ENCODE results near the gene SYF2.
"Not testable (repeated sequence)": the region's sequence is repeated elsewhere in the genome, so short reads cannot be mapped to it uniquely, and the experiment has no call there.

Gene SYF2

DNA sequence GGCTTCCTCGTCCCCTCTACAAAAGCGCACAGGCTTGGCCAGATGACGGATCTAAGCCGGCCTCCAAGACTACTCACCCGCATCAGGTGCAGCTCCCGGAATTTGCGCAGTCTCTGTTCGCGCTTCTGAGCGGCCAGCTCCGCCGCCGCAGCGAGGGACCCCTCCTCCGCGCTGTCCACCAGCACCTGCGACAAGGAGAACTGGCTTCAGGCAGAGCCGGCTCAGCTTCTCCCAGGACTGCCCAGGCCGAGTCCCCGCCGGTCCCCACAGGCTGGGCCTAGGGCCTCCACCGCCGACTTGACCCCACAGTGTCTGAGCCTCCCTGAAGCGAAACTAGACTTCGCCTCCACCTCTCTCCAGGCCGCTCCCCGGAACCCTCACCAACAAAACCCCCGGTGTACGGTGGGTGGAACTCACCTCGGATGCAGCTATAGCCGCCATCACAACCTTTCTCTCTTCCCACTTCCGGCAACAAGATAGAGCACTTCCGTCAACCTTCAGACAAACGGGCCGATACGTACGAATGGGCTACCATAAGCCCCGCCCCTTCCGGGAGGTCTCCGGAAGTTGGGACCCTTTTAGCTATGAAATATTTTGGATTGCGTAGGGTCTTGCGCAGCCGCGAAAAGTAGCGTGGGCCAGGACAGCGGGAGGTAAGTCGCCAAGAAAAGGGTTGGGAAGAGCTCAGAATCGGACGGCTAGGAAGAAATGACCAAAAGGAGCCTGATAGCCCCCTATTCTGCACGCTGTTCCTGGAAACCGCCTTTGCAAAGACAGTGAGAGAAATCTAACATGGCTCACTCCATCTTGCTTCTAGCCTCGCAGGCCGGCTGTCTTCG lies at the start of gene SYF2:
Gene SYF2 (minus strand): TSS at position 476 of the 839 bp plus-strand sequence. CDS start 35 bp downstream, at position 441.
- DNase-seq = peak; percentile 75

DNA sequence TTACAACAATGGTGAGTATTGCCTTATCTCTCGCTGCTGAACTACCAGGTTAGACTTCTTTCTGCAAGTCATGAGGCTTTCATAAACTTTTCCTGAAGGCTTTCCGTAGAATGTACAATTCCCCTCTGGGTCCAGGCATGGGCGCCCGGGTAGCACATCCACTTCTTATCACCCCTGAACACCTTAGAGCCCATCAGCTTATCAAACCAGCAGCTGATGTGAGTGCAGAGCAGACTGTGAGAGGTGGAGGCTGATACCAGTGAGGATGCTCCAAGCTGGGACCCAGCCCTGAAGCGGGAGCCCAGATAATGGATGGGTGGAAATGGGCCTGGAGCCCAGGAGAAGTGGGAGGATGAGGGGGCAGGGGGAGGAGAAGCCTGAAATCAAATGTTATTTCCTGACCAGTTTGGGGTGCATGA lies 47.4 kb upstream of the SYF2 start:
- DNase-seq = not testable (repeated sequence)

DNA sequence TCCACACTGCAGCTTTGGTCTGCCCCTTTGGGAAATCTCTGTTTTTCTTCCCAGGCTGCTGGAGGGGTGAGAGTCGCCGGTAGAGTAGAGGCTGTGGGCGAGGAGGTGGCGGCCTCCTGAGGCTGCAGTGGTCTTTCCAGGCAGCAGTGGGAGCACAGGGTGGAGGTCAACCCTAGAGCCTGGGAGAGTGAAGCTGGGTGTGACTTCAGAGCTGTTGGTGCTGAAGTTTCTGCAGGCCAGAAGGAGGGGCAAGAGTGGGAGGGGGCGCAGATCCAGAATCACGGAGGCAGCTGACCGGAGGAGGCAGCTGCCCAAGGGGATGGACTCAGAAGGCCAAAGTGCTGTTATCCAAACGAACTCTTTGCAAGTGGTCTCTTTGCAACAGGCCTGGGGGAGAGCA lies 46.5 kb upstream of the SYF2 start:
- not testable (repeated sequence) for DNase-seq

DNA sequence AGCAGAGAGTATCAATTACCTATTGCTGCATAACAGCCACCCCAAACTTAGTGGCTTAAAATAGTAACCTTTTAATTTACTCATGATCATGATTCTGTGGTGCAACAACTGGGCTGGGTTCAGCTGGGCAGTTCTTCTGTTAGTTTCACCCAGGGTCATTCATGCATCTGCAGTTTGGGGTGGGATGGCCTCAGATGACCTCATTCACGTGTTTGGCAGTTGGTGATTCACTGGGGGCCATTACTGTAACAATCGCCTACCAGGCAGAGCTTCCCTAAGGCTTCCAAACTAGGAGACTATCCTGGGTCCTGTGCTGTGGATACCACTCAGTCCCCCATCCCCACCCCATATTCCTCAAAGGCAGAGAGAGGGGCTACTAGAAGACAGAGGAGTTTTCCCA lies 46.1 kb upstream of the SYF2 start:
- not testable (repeated sequence) for DNase-seq

DNA sequence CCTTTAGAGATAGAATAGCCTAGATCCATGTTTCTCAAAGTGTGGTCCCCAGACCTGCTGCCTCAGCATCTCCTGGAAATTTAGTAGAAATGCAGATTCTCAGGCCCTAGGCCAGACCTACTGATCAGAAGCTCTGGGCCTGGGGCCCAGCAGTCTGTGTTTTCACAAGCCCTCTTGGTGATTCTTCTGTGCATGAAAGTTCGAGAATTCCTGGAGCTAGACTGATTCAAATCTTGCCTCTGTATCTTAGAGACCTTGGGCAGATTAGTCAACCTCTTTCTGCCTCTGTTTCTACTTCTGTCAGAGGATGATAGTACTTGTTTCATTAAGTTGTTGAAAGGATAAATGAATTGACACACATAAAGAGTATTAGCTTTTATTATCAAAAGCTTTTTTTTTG lies 45.0 kb upstream of the SYF2 start:
- not testable (repeated sequence) for DNase-seq

DNA sequence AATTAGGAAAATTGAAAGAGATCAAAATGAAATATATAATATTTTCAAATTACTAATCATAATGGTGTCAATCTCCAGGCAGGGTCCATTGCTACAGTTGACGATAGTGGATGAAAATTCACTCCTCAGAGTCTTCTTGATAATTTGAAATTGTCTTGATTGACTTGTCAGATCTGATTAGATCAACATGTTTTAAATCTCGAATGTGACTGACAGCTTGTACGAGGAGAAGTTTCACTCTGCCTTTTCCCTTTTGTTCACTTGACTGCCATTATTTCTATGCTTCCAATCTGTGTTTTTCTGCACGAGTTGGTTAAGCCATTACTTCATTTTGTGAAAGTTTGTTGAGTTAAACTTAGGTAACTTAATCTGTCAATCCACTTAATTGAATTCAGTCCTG lies 43.3 kb upstream of the SYF2 start:
- not testable (repeated sequence) for DNase-seq

DNA sequence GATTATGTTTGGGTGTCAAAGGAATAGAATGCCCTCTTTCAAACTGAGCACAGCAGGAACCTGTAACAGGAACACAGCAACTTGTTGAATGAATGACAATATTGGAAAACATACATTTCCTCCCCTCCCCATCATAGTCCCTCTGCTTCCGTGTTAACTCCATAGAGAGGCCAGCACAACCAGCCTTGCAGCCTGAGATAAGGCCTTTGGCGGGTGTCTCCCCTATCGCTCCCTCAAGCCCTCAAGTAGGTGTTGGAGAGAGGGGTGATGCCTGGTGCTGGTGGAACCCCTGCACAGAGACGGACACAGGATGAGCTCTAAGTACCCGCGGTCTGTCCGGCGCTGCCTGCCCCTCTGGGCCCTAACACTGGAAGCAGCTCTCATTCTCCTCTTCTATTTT lies 39.9 kb upstream of the SYF2 start, which contains the start of gene RHD:
Gene RHD (plus strand): TSS at position 272 of the 400 bp plus-strand sequence. CDS start 39 bp downstream, at position 311.
- not testable (repeated sequence) for DNase-seq

DNA sequence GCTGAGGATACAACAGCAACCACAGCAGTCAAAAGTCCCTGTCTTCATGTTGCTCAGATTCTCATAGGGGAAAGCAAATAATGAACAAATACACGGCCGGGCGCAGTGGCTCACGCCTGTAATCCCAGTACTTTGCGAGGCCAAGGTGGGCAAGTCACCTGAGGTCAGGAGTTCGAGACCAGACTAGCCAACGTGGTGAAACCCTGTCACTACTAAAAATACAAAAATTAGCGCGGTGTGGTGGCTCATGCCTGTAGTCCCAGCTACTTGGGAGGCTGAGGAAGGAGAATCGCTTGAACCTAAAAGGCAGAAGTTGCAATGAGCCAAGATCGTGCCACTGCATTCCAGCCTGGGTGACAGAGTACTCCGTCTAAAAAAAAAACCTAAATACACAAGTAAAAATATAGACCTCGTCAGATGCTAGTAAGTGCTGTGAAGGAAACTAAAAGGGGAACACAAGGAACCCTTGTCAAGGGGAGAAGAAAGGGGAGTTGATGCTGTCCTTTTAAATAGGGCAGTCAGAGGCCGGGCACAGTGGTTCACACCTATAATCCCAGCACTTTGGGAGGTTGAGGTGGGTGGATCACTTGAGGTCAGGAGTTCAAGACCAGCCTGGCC lies 36.0 kb upstream of the SYF2 start:
- DNase-seq = not testable (repeated sequence)

DNA sequence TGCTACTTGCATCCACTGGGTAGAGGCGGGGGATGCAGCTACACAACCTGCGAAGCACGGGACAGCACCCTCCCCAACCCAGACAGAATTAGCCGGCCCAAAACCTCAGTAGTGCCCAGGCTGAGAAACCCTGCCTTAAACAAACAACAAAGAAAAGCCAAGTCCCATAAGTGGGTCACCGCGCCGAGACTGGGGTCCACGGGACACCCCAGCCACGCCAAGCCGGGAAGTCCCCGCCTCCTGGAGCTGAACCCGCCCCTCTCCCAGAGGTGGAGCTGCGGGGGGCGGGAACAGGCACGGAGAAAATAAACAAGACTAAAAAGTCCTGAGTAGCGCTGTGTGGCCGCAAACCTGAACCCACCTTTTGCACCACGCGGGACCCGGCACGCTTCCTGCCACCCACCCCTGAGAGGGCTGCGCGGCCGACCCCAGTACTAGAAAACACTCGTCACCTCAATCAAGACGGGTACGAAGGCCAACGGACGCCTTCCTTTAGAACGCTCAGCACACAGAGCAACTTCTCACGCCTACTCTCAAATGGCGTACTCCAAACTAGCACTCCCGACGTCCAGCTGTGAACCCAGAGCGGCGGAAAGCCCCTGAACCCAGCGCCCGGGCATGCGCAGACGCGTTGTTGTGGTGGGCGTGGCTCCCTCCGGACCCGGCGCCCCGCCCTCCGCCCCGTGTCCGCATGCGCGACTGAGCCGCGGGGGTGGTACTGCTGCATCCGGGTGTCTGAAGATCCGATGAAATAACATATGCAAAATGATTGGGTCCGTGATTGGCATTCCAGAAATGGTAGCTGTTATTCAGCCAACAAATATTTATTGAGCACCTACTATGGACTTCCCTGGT lies 35.2 kb upstream of the SYF2 start:
- DNase-seq = peak; percentile 39

DNA sequence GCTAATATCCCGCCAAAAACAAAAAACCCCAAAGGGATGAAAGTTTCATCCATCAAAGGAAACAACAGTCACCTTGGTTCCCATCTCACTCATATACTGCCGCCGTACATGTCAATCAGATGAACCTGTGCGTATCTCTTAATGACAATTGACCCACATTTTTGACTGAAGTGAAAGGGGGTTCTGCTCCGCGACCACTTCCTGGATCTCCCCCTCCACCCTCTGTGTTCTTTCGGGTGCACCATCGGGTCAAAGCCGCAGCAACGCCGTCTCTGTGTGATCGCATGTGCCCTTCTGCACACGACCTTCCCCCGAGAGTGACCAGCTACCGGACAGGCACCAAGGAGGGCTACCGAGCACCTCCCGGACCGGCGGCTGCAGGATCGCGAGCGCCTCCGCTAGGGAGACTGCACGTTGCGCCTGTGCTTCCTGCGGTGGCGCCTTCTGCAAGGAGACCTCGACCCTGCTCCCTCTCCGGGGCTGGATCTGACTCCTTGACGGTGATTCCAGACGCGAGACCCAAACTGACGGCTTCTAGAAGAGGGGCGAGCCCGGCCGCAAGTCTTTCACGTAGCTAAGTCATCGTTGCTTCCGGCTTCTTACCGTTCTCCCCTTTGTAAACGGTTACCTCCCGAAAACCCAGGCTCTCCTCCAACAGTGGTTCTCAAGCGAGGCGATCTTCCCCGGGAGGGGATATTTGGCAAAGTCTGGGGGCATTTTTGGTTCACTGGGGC lies 34.4 kb upstream of the SYF2 start:
- not testable (repeated sequence) for DNase-seq

DNA sequence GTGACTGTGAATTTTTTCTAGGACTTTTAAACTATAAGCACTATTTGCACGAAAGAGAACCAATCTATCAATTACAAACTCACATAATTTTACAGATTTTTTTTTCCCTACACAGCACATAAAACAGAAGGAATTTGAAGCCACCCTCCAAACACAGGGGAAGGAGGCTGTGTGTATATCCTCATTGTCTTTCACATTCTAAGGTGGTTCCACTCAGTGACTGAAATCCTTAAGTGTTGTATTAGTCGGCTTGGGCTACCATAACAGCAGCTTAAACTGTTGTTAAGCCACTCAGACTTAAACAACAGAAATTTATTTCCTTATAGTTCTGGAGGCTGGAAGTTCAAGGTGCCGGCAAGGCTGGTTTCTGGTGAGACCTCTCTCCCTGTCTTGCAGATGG lies 28.0 kb upstream of the SYF2 start:
- DNase-seq = not testable (repeated sequence)

DNA sequence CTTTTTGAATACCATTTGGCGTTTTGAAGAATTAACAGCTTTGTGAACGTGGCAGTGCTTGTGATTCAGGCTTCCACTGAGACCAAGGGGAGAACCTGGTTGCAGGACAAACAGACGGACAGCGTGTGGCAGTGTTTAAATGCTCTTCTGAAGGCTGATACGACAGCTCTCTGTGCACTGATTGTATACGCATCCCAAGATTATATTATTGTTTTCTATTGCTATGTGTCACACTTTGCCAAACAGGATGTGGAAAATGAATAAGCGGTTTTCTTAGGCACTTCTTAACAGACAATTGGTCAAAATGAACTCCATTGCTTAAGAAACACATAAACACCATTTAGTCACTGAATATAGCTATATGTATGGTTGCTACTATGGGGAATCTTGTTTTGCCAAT lies 27.5 kb upstream of the SYF2 start:
- not testable (repeated sequence) for DNase-seq

DNA sequence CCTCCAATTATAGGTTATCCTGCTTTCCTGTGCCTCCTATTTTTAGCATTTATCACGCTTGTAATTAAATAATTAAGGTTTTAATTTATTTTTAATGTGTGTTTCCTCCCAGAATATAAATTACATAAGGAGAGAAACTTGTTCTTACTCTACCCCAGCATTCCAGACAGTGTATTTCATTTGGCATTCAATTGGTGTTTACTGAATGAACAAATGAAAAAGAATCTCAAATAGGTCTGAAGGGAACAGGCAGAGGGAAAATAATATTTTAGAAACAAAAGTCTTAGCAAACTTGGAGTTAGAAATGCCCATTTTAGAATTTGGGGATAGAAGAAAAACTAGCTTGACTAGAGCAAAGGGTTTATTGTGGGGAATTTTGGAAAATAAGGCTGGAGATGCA lies 24.9 kb upstream of the SYF2 start:
- no peak for DNase-seq

DNA sequence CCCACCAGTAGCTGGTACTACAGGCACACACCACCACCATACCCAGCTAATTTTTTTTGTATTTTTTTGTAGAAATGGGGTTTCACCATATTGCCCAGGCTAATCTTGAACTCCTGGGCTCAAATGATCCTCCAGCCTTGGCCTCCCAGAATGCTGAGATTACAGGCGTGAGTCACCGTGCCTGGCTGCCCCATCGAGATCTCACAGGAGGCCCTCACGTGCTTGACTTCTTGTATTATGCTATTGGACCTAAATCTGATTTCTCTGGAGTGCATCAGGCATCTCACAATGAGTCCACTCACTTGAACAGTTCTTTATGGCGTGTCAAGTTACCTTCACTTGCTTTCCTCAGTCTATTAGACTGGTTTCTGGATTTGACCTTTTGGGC lies 24.3 kb upstream of the SYF2 start:
- no peak for DNase-seq

DNA sequence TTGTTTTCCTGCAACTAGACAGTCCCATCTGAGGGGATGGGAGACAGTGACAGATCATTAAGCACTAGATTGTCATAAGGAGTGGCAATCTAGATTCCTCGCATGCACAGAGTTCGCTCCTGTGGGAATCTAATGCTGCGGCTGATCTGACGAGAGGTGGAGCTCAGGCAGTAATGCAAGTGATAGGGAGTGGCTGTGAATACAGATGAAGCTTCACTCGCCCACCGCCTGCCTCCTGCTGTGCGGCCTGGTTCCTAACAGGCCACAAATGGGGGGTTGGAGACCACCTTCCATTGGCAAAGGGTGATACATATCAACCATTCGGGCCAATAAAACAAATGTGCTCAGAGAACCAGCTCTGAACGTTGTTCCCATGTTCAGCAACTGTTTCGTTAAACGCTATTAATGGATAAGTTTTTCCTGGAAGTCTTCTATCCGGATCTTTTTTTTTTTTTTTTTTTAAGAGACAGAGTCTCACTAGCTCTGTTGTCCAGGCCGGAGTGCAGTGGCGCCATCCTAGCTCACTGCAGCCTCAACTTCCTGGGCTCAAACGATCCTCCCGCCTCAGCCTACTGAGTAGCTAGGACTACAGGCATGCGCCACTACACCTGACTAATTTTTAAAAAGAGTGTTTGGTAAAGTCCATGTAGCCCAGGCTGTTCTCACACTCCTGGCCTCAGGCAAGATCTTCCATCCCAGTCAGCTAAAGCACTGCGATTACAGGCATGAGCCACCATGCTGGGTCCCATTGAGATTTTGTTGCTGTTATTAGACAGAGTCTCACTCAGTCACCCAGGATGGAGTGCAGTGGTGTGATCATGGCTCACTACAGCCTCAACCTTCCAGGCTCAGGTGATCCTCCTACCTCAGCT lies 23.6 kb upstream of the SYF2 start:
- no peak for DNase-seq

DNA sequence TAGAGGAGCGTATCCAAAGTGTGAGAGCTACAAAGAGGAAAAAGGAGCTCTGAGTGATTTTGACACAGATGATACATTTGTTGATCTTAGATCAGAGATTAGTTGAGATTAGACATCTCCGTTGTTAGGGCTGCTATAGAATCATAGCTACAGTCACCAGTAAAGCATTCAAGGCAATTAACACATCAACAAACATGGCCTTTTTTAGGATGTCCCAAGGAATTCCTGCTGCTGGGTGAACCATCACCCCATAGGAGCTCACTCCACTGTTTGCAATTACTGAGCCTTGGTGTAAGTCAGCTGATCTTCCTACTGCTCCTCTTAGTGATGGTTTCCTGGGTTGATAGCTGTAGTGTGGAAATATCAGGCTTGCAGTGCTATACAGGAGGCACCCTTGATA lies 21.6 kb upstream of the SYF2 start:
- DNase-seq = no peak

DNA sequence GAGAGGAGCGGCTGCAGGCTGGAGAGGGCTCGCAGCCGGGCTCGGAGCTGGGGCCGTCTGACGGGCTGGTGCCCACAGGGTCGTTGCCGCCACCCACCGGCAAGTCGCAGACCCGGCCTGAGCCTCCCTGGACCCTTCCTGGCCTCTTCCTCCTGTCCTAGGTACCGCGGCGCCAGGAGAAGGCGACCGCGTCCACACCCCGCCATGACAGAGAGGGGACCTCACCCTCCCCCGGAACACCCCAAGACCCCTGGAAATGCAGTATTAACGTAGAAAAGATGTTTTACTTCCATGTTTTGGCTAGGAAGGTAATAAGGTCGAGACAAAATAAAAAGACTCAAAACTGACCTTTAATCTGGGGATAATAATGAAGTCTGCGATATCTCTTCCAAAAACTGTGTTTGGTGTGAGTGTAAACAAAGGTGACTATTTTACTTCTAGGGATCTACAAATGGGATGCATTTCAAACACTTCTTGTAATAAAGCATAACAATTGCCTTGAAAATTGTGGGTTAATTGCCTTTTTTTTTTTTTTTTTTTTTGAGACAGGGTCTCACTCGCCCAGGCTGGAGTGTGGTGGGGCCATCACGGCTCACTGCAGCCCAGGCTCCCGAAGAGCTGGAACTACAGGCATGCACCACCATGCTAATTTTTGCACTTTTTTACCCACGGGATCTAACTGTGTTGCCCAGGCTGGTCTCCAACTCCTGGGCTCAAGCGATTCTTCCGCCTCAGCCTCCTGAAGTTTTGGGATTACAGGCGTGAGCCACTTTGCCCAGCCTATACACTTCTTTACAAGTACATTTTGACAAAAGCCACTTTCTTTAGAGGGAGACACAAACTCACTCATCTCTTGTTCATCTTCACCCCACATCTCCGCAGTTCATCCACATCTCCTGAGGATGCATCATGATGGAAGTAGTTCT lies 15.8 kb upstream of the SYF2 start:
- no peak for DNase-seq

DNA sequence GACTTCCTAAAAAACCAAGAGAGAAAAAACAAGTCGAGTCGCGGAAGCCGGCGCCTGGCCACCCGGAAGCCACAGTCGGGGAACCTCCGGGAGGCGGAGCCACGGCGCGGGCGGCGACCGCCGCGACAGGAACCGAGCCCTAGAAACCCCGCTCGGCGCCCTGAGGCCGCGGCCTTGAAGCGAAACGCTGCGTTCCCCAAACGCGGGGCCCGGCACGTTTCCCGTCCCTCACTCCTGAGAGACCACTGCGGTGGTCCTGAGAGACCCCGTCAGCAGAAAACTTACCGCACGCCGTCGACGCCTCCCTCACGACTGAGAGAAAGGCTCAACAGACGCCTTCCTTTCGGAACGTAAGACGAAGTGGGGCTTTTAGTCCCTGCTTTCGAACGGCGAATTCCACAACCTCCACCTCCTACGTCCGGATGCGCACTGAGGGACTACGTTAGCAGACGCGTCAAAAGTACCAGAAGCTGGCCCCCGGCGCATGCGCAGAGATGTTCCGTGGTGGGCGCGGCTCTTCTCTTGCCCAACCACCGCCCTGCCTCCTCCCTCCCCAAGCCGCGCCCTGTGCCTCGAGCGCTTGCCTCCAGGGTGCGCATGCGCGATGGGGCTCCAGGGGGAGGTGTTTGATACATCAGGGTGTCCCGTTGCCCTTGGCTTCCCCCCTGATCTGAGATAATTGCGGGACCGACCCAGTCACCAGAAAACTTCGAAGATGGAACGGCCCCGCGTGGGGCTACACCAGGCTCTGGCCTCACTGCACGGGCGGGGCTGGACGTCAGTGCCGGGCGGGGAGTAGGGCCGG lies 14.9 kb upstream of the SYF2 start, which contains the start of gene RSRP1:
Gene RSRP1 (minus strand): TSS at position 431 of the 805 bp plus-strand sequence. CDS start 491 bp downstream, outside the sequence.
- DNase-seq = peak; percentile 92

DNA sequence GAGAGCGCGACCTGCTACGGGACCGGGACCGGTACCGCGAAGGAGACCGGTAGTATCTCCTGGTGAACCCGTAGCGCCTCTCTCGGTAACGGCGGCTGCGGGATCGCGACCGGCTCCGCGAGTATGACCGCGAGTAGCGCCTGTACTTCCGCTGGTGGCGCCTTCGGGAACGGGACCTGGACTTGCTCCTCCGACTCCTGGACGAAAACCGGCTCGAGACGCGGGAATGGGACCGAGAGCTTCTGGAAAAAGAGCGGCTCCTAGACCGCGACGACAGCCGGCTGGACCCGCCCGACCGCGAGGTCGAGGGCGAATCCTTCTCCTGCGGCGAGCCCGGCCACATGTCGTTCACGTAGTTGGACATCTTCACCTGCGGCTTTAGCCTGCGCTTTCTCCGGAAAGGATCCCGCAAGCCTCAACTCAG lies 14.3 kb upstream of the SYF2 start:
- no peak for DNase-seq

Data from NCI-H2029 (cell line).